Measurements from ENCODE around the gene UXS1.

The UXS1 gene

GRCh38 chr2:106057206-106057605, 136.9 kb downstream of the UXS1 start:
- no peak overlapping the region for H2AFZ ChIP-seq (ENCODE audit: low read depth, low read length)
- H3K27me3 ChIP-seq (ENCODE audit: low read depth, low read length): no peaks in the 10 kb centered on the region
- no peak overlapping the region for H3K4me2 ChIP-seq (ENCODE audit: low read length)
- H3K27ac ChIP-seq (ENCODE audit: low read length): no peak overlapping the region
- H3K9ac ChIP-seq (ENCODE audit: low read length): no peak overlapping the region
- no peaks in the 10 kb centered on the region for H3K9me3 ChIP-seq (ENCODE audit: insufficient read depth, low read length)
- H3K79me2 ChIP-seq (ENCODE audit: low read length): no peaks in the 10 kb centered on the region
- H4K20me1 ChIP-seq (ENCODE audit: insufficient read depth, low read length): no peaks in the 10 kb centered on the region
- H3K4me1 ChIP-seq (ENCODE audit: low read length): peaks cover 11% of the 10 kb centered on the region
- H3K4me3 ChIP-seq (ENCODE audit: low read length): no peak overlapping the region
- TF ChIP-seq CTCF (IDR thresholded peaks at IDR 0.05; ENCODE audit: low read depth, low read length) (no peak), EZH2phosphoT487 (IDR thresholded peaks at IDR 0.05; ENCODE audit: low read depth) (no peak)
- H3K36me3 ChIP-seq (replicated peaks; ENCODE audit: low read depth, low read length): no peaks in the 10 kb centered on the region

GRCh38 chr2:106054880-106055655, 139.0 kb downstream of the UXS1 start:
- Histone ChIP-seq H3K27ac (ENCODE audit: low read length) (no peak overlapping the region), H3K36me3 (replicated peaks; ENCODE audit: low read depth, low read length) (no peaks in the 10 kb centered on the region), H3K9ac (ENCODE audit: low read length) (no peak overlapping the region), H4K20me1 (ENCODE audit: insufficient read depth, low read length) (no peaks in the 10 kb centered on the region), H3K4me2 (ENCODE audit: low read length) (no peak overlapping the region), H3K9me3 (ENCODE audit: insufficient read depth, low read length) (no peaks in the 10 kb centered on the region), H3K27me3 (ENCODE audit: low read depth, low read length) (no peaks in the 10 kb centered on the region), H3K4me1 (ENCODE audit: low read length) (peaks cover 11% of the 10 kb centered on the region), H3K79me2 (ENCODE audit: low read length) (no peaks in the 10 kb centered on the region), H2AFZ (ENCODE audit: low read depth, low read length) (no peak overlapping the region), H3K4me3 (ENCODE audit: low read length) (no peak overlapping the region)
- TF ChIP-seq CTCF (IDR thresholded peaks at IDR 0.05; ENCODE audit: low read depth, low read length): no peak
- no peak for TF ChIP-seq EZH2phosphoT487 (IDR thresholded peaks at IDR 0.05; ENCODE audit: low read depth)

- Histone ChIP-seq H3K4me2 (ENCODE audit: low read length) (no peak overlapping the region), H3K4me3 (ENCODE audit: low read length) (no peak overlapping the region), H3K36me3 (replicated peaks; ENCODE audit: low read depth, low read length) (no peaks in the 10 kb centered on the region), H3K27ac (ENCODE audit: low read length) (no peak overlapping the region), H3K9ac (ENCODE audit: low read length) (no peak overlapping the region), H3K9me3 (ENCODE audit: insufficient read depth, low read length) (no peaks in the 10 kb centered on the region), H3K79me2 (ENCODE audit: low read length) (no peaks in the 10 kb centered on the region), H3K4me1 (ENCODE audit: low read length) (peaks cover 11% of the 10 kb centered on the region), H3K27me3 (ENCODE audit: low read depth, low read length) (no peaks in the 10 kb centered on the region), H4K20me1 (ENCODE audit: insufficient read depth, low read length) (no peaks in the 10 kb centered on the region), H2AFZ (ENCODE audit: low read depth, low read length) (no peak overlapping the region)
- TF ChIP-seq EZH2phosphoT487 (IDR thresholded peaks at IDR 0.05; ENCODE audit: low read depth) (no peak), CTCF (IDR thresholded peaks at IDR 0.05; ENCODE audit: low read depth, low read length) (no peak)
These were observed 139.8 kb downstream of the UXS1 start for GRCh38 chr2:106054321-106054720.

GRCh38 chr2:106053581-106053980, 140.5 kb downstream of the UXS1 start:
- Histone ChIP-seq H3K9me3 (ENCODE audit: insufficient read depth, low read length) (no peaks in the 10 kb centered on the region), H3K79me2 (ENCODE audit: low read length) (no peaks in the 10 kb centered on the region), H3K9ac (ENCODE audit: low read length) (no peak overlapping the region), H3K4me1 (ENCODE audit: low read length) (peaks cover 11% of the 10 kb centered on the region), H3K4me2 (ENCODE audit: low read length) (peak overlapping the region; percentile 27; the same call in 1 of the 2 replicates), H4K20me1 (ENCODE audit: insufficient read depth, low read length) (no peaks in the 10 kb centered on the region), H3K36me3 (replicated peaks; ENCODE audit: low read depth, low read length) (no peaks in the 10 kb centered on the region), H3K27me3 (ENCODE audit: low read depth, low read length) (no peaks in the 10 kb centered on the region), H3K4me3 (ENCODE audit: low read length) (no peak overlapping the region), H3K27ac (ENCODE audit: low read length) (no peak overlapping the region), H2AFZ (ENCODE audit: low read depth, low read length) (no peak overlapping the region)
- no peak for TF ChIP-seq CTCF (IDR thresholded peaks at IDR 0.05; ENCODE audit: low read depth, low read length)
- no peak for TF ChIP-seq EZH2phosphoT487 (IDR thresholded peaks at IDR 0.05; ENCODE audit: low read depth)
